ENCODE results near the gene S100A8. TPM values are rescaled to one million over a fixed set of nuclear protein-coding genes. Genes with fewer than 3 reads are reported as not detected.

The S100A8 gene
- polyA plus RNA-seq, 1 donor (not counting 4 experiments of a cell fraction or from before 2014, with no cell fraction given), result 403 TPM

DNA sequence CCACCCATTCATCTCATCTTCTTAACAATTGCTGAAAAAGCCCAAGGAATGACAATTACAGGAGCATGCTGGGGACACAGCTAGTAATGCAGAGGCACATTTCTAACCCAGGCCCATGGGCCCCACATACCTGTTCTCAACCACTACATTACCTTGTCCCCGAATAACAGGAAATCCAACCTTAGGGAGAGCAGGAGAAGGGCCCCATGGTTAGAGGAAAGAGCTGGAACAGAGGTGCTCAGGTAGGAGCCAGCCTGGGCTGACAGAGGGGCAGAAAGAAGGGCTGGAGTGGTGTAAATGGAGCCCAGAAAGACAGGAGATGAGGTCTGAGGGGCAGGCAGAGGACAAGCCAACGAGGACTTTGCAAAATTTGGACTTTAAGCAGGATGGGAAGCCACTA, 11.4 kb upstream of the S100A8 start:
- no peak for DNase-seq (ENCODE audit: low read depth, low spot score)
- no peaks in the 10 kb centered on the region for H3K4me1 ChIP-seq (ENCODE audit: control insufficient read depth, extremely low read depth, insufficient read depth, low read length)
- H3K79me2 ChIP-seq (ENCODE audit: control insufficient read depth, insufficient read depth, low read length), result no peaks in the 10 kb centered on the region
- H4K20me1 ChIP-seq (ENCODE audit: control insufficient read depth, extremely low read depth, insufficient read depth, low read length), result no peaks in the 10 kb centered on the region
- H2AFZ ChIP-seq (ENCODE audit: control insufficient read depth, low read length), result no peak overlapping the region
- no peak overlapping the region for H3K27ac ChIP-seq (ENCODE audit: control insufficient read depth, insufficient read depth, low read length)
- H3K4me2 ChIP-seq (ENCODE audit: control insufficient read depth, extremely low read depth, insufficient read depth, low read depth, low read length), result no peak overlapping the region
- dilution Hi-C loops (cut with MboI; ENCODE audit: extremely low pct_ligation_motif_present, low sequenced_read_pairs), result loop anchor here (10.0 kb wide), 1 partner anchor 47 kb away; the partner anchor contains the start of gene S100A9
- FAIRE-seq, result no peak
- H3K9ac ChIP-seq (ENCODE audit: control insufficient read depth, extremely low read depth, insufficient read depth, low read length), result no peak overlapping the region
- no peaks in the 10 kb centered on the region for H3K36me3 ChIP-seq (ENCODE audit: control insufficient read depth in 2 of 2, extremely low read depth in 1 of 2, insufficient read depth in 2 of 2, low read length in 2 of 2)
- TF ChIP-seq, protein P1, sequence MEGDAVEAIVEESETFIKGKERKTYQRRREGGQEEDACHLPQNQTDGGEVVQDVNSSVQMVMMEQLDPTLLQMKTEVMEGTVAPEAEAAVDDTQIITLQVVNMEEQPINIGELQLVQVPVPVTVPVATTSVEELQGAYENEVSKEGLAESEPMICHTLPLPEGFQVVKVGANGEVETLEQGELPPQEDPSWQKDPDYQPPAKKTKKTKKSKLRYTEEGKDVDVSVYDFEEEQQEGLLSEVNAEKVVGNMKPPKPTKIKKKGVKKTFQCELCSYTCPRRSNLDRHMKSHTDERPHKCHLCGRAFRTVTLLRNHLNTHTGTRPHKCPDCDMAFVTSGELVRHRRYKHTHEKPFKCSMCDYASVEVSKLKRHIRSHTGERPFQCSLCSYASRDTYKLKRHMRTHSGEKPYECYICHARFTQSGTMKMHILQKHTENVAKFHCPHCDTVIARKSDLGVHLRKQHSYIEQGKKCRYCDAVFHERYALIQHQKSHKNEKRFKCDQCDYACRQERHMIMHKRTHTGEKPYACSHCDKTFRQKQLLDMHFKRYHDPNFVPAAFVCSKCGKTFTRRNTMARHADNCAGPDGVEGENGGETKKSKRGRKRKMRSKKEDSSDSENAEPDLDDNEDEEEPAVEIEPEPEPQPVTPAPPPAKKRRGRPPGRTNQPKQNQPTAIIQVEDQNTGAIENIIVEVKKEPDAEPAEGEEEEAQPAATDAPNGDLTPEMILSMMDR (optimal IDR thresholded peaks at IDR 0.05 in 1 of 3, IDR thresholded peaks at IDR 0.05 in 1 of 3, conservative IDR thresholded peaks at IDR 0.05 in 1 of 3; ENCODE audit: extremely low read depth in 1 of 3, insufficient read depth in 2 of 3, low read length in 3 of 3), result no peak
- TF ChIP-seq EZH2 (IDR thresholded peaks at IDR 0.05; ENCODE audit: low read length), result no peak
- no peak overlapping the region for H3K4me3 ChIP-seq (ENCODE audit: control insufficient read depth in 2 of 3, extremely low read depth in 1 of 3, insufficient read depth in 2 of 3, low read depth in 1 of 3, low read length in 3 of 3)
- H3K9me1 ChIP-seq (ENCODE audit: control insufficient read depth, extremely low read depth, insufficient read depth, low read length), result no peaks in the 10 kb centered on the region
- peaks cover 26% of the 10 kb centered on the region for H3K27me3 ChIP-seq (ENCODE audit: control insufficient read depth, extremely low read depth, insufficient read depth, low read length)
- H3K9me3 ChIP-seq (ENCODE audit: control insufficient read depth, low read depth, low read length), result no peaks in the 10 kb centered on the region

DNA sequence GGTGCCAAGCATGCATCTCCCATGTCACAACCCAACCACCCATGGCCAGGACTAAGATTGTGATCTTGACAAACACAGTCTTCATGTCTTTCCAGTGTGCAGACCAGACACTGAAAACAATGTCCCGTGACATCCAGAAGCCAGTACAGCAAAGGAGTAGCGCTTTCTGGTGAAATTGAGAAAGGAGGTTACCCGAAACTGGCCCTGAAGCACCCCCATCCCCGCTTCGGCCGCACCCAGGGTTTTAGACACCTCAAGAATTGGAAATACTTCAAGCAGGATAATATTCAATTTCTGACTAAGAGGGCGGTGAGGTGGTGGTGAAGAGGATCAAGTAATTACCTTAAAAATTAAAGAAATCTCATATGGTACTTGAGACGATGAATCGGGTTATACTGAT, 10.6 kb upstream of the S100A8 start:
- Histone ChIP-seq H3K79me2 (ENCODE audit: control insufficient read depth, insufficient read depth, low read length) (no peaks in the 10 kb centered on the region), H3K36me3 (ENCODE audit: control insufficient read depth in 2 of 2, extremely low read depth in 1 of 2, insufficient read depth in 2 of 2, low read length in 2 of 2) (no peaks in the 10 kb centered on the region), H3K9me1 (ENCODE audit: control insufficient read depth, extremely low read depth, insufficient read depth, low read length) (no peaks in the 10 kb centered on the region), H3K9me3 (ENCODE audit: control insufficient read depth, low read depth, low read length) (no peaks in the 10 kb centered on the region), H3K4me1 (ENCODE audit: control insufficient read depth, extremely low read depth, insufficient read depth, low read length) (no peaks in the 10 kb centered on the region), H3K27ac (ENCODE audit: control insufficient read depth, insufficient read depth, low read length) (no peak overlapping the region), H3K27me3 (ENCODE audit: control insufficient read depth, extremely low read depth, insufficient read depth, low read length) (peaks cover 21% of the 10 kb centered on the region), H3K4me2 (ENCODE audit: control insufficient read depth, extremely low read depth, insufficient read depth, low read depth, low read length) (no peak overlapping the region), H3K4me3 (ENCODE audit: control insufficient read depth in 2 of 3, extremely low read depth in 1 of 3, insufficient read depth in 2 of 3, low read depth in 1 of 3, low read length in 3 of 3) (no peak overlapping the region), H4K20me1 (ENCODE audit: control insufficient read depth, extremely low read depth, insufficient read depth, low read length) (no peaks in the 10 kb centered on the region), H3K9ac (ENCODE audit: control insufficient read depth, extremely low read depth, insufficient read depth, low read length) (no peak overlapping the region), H2AFZ (ENCODE audit: control insufficient read depth, low read length) (no peak overlapping the region)
- TF ChIP-seq EZH2 (IDR thresholded peaks at IDR 0.05; ENCODE audit: low read length), result no peak
- dilution Hi-C loops (cut with MboI; ENCODE audit: extremely low pct_ligation_motif_present, low sequenced_read_pairs), result loop anchor here (10.0 kb wide), 1 partner anchor 47 kb away; the partner anchor contains the start of gene S100A9
- DNase-seq (ENCODE audit: low read depth, low spot score) (no peak), FAIRE-seq (no peak)

DNA sequence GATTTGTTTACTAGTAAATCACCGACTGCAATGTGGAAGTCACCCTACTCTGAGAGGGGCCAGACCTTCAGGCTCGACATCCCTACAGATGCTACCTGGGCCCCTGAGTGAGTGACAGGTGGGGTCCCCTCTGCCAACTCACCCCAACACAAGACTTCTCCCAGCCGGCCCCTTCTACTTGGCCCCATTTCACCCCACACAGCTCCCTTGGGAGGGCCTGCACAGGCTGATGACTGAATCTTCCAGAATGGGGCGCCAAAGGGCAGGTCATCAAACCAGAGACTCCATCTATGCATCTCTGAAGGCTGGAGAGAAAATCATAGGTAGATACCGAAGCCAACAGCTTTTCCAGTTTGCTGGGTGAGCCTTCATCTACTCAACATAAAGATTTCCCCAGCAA, 9.4 kb upstream of the S100A8 start:
- peaks cover 24% of the 10 kb centered on the region for H3K27me3 ChIP-seq (ENCODE audit: control insufficient read depth, extremely low read depth, insufficient read depth, low read length)
- peaks cover 3% of the 10 kb centered on the region for H3K4me1 ChIP-seq (ENCODE audit: control insufficient read depth, extremely low read depth, insufficient read depth, low read length)
- H3K9ac ChIP-seq (ENCODE audit: control insufficient read depth, extremely low read depth, insufficient read depth, low read length), result no peak overlapping the region
- H3K4me2 ChIP-seq (ENCODE audit: control insufficient read depth, extremely low read depth, insufficient read depth, low read depth, low read length), result no peak overlapping the region
- H3K4me3 ChIP-seq (ENCODE audit: control insufficient read depth in 2 of 3, extremely low read depth in 1 of 3, insufficient read depth in 2 of 3, low read depth in 1 of 3, low read length in 3 of 3), result no peak overlapping the region
- no peaks in the 10 kb centered on the region for H3K9me3 ChIP-seq (ENCODE audit: control insufficient read depth, low read depth, low read length)
- dilution Hi-C loops (cut with MboI; ENCODE audit: extremely low pct_ligation_motif_present, low sequenced_read_pairs), result loop anchor here (10.0 kb wide), 1 partner anchor 45 kb away; the partner anchor contains the start of gene S100A9
- H4K20me1 ChIP-seq (ENCODE audit: control insufficient read depth, extremely low read depth, insufficient read depth, low read length), result no peaks in the 10 kb centered on the region
- no peak overlapping the region for H3K27ac ChIP-seq (ENCODE audit: control insufficient read depth, insufficient read depth, low read length)
- no peaks in the 10 kb centered on the region for H3K9me1 ChIP-seq (ENCODE audit: control insufficient read depth, extremely low read depth, insufficient read depth, low read length)
- no peaks in the 10 kb centered on the region for H3K79me2 ChIP-seq (ENCODE audit: control insufficient read depth, insufficient read depth, low read length)
- FAIRE-seq (no peak), DNase-seq (ENCODE audit: low read depth, low spot score) (no peak)
- H2AFZ ChIP-seq (ENCODE audit: control insufficient read depth, low read length), result no peak overlapping the region
- no peaks in the 10 kb centered on the region for H3K36me3 ChIP-seq (ENCODE audit: control insufficient read depth in 2 of 2, extremely low read depth in 1 of 2, insufficient read depth in 2 of 2, low read length in 2 of 2)
- TF ChIP-seq, protein P1 (optimal IDR thresholded peaks at IDR 0.05 in 1 of 3, IDR thresholded peaks at IDR 0.05 in 1 of 3, conservative IDR thresholded peaks at IDR 0.05 in 1 of 3; ENCODE audit: extremely low read depth in 1 of 3, insufficient read depth in 2 of 3, low read length in 3 of 3), result peak; percentile 19 to 46 (median 39)
- no peak for TF ChIP-seq EZH2 (IDR thresholded peaks at IDR 0.05; ENCODE audit: low read length)

All from keratinocyte (primary cell).